HG02981 (cell line): ENCODE data around the gene NTN1.
"Not testable (repeated sequence)": the region's sequence is repeated elsewhere in the genome, so short reads cannot be mapped to it uniquely, and the experiment has no call there.

ENCODE experiments used
- ATAC-seq: cut with Tn5 transposase; IDR thresholded peaks from one replicate; pipeline ENCODE4 v1.9.1; 2021; ENCODE audit warnings: mild to moderate bottlenecking, moderate library complexity; ENCODE audit not compliant: unreplicated experiment

NTN1 gene

DNA sequence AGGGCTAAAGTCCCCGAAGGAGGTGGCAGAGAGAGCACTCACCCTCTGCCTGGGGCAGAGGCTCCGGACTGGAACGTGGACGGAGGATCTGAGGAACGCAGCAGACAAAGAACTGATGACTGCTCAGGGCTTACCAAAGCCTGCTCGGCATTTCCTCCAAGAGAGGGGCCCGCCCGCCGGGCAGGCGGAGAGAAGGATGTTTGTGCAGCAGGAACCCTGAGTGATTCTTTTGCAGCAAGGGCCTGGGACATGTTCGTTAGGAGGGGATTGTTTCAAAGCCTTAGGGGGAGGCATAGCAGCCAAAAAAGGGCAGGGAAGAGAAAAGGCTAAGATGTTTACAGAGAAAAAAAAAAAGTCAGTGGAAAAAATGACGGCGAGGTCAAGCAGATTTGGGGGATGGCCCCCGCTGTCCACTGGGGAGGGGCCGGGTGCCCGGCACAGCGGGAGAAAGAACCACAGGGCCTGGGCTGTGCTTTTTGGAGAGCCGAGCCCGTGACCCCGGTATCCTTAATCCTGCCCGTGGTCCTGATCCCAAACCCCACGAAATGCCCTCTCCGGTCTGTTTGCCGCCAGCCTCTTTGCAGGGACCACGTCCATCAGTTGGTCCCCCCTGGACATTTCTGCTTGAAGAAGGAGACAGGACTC is 129.3 kb downstream of the NTN1 start:
- no peak for ATAC-seq

DNA sequence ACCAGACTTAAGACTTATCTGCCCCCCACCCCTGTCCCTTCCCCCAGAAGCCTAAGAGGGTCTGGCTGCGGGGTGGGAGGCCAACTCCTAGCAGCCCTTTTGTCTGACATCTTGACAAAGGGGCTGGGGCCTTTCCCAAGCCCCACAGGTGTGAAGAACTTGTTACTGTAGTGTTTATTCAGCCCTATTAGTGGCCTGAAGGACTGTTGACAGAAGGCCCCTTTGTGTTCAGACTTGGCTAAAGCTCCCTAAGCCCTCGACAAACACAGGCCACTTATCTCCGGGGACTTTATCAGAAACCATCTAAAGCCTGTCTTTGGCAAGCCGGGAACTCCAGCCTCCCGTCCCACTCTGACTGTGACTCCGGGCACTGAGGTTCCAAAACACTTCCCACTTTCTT is 129.8 kb downstream of the NTN1 start:
- no peak for ATAC-seq

- not testable (repeated sequence) for ATAC-seq
Observed at GRCh38 chr17:9151740-9152139, 130.4 kb downstream of the NTN1 start.

DNA sequence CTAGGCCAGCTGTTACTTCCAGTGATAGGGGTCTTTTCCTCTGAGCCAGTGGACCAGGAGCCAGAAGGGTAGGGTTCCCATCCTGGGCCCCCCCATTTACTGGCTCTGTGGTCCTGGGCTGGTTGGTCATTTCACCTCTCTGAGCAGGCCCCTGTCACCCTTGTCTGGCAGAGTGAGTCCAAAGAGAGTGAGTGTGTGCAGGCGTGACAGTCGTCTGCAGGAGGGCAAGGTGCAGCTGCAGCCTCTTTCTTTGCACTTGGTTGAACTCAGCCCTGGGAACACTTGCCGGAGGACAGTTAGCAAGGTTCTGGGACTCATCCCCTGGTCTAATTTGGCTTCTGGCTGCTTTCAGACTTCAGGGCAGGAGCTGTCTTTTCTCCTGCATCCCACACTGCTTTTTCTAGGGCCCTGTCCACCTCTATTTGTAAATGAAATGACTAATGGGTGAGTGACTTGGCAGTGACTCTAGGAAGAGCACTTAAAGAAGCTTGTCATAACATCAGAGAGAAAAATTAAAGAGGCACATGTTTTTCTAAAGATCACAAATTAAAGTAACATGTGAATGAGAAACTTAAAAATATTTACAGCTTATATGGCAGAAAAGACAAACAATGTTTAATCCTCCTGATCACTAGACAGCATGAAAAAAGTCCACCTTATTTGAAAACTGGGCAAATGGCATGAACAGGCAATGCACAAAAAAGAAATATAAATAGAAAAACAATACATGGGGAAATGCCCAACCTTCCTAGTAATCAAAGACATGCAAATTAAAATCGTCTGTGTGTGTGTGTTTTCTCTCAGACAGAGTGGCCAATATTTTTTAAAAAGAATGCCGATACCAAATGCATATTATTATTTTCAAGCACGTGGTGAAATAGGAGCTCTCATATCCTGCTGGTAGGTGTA is 137.5 kb downstream of the NTN1 start:
- no peak for ATAC-seq

DNA sequence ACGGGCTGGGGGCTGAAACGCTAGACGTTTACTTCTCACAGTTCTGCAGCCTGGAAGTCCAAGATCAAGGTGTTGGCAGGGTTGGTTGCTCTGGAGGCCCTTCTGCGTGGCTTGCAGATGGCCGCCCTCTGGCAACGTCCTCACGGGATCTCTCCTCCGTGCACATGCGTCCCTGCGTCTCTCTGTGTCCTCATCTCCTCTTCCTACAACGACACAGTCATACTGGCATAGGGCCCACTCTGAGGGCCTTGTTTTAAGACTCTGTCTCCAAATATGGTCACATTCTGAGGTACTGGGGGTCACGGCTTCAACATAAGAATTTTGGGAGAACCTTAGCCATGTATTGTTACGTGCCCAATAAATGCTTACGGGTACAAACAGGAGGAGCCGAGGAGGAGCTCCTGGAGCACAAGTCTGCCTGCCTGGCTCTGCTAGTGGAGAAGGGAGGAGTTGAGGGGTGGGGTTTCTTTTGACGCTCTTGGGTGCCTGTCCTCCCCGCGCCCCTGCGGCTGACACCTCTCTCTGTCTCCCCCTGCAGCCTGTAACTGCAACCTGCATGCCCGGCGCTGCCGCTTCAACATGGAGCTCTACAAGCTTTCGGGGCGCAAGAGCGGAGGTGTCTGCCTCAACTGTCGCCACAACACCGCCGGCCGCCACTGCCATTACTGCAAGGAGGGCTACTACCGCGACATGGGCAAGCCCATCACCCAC is 141.1 kb downstream of the NTN1 start:
- no peak for ATAC-seq

- no peak for ATAC-seq
Observed at GRCh38 chr17:9166788-9167187, 145.5 kb downstream of the NTN1 start.

DNA sequence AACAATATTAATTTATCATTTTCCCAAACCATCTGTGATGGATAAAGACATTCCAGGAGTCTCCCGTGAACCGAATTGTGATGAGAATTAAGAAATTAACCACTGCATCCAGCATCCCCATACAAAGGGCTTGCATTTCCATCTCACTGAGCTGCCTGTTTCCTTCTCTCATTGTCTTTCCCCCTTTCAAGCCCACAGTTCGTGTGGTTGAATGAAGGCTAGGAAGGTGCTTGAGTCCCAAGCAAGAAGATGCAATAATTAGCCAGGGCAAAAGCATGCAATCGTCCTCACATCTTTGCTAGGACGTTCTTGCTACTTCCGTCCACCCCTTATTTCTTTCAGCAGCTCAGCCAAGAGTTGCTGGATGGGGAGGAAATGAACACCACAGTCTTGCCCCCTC is 146.1 kb downstream of the NTN1 start:
- no peak for ATAC-seq

DNA sequence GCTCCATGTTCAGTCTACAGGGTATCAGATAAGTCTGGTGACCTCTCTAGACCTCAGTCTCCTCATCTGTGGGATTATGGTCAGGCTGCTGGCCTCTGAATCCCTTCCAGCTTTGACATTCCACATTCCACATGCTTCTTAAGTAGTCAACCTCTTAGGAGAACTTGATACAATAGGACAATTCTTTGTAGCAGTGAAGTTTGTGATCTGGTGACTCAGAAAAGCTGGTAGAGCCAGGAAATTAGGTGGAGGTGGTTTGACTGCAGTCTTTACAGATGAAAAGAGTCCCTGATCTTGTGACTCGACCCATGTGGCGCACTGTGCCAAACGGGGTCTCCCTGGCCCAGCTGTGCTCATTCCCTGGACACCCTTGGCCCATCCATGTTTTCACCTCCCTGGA is 147.8 kb downstream of the NTN1 start:
- no peak for ATAC-seq

DNA sequence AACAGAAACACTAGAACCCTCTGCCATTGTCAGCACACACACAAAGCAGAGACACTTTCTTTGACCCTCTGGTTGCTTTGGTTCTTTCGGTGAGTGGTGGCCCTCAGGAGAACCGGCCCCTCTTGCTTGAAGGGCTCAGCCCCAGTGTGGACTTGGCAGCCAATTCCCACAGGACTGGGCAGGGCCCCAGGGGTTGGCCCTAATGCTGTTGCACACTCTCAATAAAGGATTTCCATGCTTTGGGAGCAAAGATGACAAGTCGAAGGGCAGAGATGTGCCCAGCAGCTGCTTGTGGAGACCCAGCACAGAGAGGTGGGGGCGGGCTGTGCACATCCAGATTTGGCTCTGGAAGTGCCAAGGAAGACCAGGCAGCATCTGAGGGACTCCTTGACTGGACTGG is 149.0 kb downstream of the NTN1 start:
- no peak for ATAC-seq

DNA sequence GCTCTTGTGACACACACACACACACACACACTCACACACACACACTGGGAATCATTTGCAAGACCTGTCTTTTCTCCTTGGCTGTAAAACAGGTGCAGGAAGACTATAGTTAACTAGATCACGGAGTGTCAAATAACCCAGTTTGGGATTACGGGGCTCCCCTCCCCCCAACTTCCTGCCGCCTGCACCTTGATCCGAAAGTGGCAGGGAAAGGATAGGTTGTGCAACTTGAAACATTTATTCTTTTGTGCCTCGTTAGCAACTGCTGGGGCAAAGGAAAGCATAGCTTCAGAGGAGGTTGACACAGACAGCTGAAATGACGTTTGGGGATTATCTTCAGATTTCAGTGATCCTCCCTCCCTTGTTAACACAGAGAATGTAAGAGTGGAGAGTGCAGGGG is 149.5 kb downstream of the NTN1 start:
- no peak for ATAC-seq

DNA sequence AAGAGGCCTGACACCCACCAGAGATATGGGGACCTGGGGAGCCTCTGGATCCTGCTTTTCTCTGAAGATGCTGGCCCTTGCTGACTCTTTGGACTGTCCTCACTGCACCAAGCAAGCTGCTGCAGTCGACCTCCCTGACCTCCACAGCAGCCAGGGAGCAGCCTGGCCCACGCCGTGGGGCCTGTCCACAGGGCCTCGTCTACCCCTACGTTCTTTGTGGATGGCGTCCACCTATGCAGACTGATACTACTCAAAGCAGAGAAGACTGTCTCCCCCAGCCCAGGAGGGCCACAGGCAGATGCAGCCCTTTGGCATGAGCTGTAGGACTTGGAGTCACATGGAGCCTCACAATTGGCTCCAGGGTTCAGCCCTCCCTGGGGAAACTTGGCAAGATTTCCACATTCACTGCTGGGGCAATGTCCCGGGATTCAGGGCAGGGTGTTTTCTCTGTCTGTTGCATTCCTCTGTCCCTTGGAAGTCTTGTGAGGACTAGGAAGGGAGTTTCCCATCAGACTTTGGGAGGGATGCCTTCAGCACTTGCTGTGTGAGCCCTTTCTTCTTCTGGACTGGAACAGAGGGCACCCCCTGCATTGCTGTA is 152.2 kb downstream of the NTN1 start:
- no peak for ATAC-seq

DNA sequence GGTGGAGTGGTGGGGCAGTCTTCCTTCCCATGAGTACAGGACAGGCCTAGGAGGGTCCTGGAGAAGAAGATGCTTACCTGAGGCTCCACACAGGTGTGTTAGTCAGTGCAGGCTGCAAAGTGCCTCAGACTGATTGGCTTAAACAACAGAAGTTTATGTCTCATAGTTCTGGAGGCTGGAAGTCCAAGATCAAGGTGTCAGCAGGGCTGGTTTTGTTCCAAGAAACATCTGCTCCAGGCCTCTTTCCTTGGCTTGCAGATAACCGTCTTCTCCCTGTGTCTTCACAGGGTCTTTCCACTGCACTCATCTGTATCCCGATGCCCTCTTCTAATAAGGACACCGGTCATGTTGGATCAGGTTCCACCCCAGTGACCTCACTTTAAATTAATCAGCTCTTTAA is 153.0 kb downstream of the NTN1 start:
- no peak for ATAC-seq

GRCh38 chr17:9174779-9175574 is 153.7 kb downstream of the NTN1 start:
- no peak for ATAC-seq

GRCh38 chr17:9175700-9176467 is 154.6 kb downstream of the NTN1 start:
- ATAC-seq, result no peak

GRCh38 chr17:9177212-9177611 is 155.9 kb downstream of the NTN1 start:
- ATAC-seq, result no peak

DNA sequence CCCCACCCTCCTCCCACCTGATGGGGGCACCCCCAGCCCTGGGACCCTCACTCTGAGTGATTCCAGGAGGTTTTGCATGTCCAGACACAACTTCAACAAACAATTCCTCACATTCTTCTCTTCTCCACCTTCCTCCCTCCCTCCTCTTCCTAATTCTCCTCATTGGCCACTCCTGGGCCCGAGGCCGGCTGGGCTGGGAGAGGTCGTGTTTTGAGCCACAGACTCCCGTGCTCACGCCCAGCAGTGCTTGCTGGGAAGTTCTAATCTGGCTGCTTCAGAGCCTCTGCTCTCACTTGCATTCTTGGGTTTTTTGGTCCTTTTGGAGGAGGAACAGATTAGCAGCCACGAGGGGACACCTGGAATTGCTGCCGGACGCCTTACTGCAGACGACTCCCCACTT is 157.0 kb downstream of the NTN1 start:
- no peak for ATAC-seq

GRCh38 chr17:9179602-9180001 is 158.3 kb downstream of the NTN1 start:
- no peak for ATAC-seq

- ATAC-seq, result no peak
Observed at GRCh38 chr17:9181640-9182039, 160.3 kb downstream of the NTN1 start.

GRCh38 chr17:9183306-9183705 is 162.0 kb downstream of the NTN1 start:
- no peak for ATAC-seq

GRCh38 chr17:9185142-9185541 is 163.8 kb downstream of the NTN1 start:
- no peak for ATAC-seq
